ENCODE data around the gene ABHD8. TPM values are rescaled to one million over a fixed set of nuclear protein-coding genes. Genes with fewer than 3 reads are reported as not detected.

Gene ABHD8
- total RNA-seq, 2 donors from 2014 or later = 11.8 to 15.8 TPM

DNA sequence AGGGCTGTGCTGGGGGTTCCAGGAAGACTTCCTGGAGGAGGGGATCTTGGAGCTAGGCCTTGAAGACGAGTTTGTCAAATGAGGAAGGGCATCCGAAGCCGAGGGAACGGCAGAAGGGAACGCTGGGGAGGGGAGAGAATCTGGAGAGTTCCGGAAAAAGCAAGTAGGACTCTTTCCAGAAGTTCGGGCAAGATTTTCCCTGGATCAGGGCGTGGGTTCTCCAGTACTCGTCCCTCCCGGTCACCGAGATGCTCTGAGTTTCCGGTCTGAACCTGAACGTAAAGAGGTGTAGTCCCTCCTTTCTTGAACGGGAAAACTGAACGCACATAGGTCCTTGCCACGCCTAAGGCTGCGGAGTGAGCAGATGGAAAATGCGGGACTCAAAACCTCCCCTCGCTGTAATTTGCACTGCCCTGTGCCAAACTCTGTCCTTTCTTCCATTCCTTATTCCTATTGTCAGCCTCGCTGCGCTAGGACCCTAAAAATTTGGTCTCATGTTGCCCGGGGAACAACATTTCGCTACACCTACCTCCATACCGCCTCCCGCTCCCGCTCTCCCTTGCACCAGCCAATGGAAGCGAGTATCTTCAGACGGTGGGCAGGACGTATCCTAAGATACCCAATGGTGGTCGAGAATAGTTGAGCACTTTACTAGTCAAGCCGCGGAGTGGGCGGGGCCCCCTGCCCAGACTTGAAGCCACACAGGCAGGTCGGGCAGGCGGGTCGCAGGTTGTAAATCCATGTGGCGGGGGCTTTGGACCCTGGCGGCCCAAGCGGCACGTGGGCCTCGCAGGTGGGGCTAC is 33.8 kb upstream of the ABHD8 start, which contains the start of gene GTPBP3:
Gene GTPBP3 (plus strand): TSS at position 682 of the 803 bp plus-strand sequence. CDS start 59 bp downstream, at position 741.
- TF ChIP-seq, protein P1, sequence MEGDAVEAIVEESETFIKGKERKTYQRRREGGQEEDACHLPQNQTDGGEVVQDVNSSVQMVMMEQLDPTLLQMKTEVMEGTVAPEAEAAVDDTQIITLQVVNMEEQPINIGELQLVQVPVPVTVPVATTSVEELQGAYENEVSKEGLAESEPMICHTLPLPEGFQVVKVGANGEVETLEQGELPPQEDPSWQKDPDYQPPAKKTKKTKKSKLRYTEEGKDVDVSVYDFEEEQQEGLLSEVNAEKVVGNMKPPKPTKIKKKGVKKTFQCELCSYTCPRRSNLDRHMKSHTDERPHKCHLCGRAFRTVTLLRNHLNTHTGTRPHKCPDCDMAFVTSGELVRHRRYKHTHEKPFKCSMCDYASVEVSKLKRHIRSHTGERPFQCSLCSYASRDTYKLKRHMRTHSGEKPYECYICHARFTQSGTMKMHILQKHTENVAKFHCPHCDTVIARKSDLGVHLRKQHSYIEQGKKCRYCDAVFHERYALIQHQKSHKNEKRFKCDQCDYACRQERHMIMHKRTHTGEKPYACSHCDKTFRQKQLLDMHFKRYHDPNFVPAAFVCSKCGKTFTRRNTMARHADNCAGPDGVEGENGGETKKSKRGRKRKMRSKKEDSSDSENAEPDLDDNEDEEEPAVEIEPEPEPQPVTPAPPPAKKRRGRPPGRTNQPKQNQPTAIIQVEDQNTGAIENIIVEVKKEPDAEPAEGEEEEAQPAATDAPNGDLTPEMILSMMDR (IDR thresholded peaks at IDR 0.05) = no peak
- Histone ChIP-seq H3K9me3 (no peaks in the 10 kb centered on the region), H3K27ac (peak within 1 kb of the TSS; percentile 92 to 93), H3K27me3 (no peaks in the 10 kb centered on the region), H3K36me3 (no peaks in the 10 kb centered on the region), H3K4me1 (peaks cover 0 to 41% of the 10 kb centered on the region in 2 donors), H3K4me3 (peak within 1 kb of the TSS; percentile 73 to 81)
- peak; percentile 99 for DNase-seq (ENCODE audit: low spot score)

DNA sequence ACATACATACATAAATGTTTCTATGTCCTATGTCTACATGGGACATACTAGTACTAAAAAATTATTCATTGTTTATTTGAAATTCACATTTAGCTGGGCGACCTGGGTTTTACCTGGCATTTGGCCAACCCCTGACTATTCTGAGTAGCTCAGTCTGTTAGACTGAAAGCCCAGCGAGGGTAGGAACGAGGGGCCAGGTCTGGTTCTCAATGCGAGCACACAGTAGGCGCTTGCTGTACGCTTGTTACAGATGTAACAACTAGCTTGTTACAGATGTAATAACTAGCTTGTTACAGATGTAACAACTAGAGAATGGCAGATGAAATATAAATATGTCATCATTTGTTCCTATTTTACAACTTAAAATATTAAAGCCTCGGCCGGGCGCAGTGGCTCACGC is 32.4 kb upstream of the ABHD8 start:
- H3K36me3 ChIP-seq = no peaks in the 10 kb centered on the region
- no peak overlapping the region for H3K4me3 ChIP-seq
- H3K27ac ChIP-seq = no peak overlapping the region
- TF ChIP-seq, protein P1 (IDR thresholded peaks at IDR 0.05) = no peak
- no peaks in the 10 kb centered on the region for H3K9me3 ChIP-seq
- H3K4me1 ChIP-seq = peaks cover 0 to 41% of the 10 kb centered on the region in 2 donors
- no peaks in the 10 kb centered on the region for H3K27me3 ChIP-seq
- no peak for DNase-seq (ENCODE audit: low spot score)

DNA sequence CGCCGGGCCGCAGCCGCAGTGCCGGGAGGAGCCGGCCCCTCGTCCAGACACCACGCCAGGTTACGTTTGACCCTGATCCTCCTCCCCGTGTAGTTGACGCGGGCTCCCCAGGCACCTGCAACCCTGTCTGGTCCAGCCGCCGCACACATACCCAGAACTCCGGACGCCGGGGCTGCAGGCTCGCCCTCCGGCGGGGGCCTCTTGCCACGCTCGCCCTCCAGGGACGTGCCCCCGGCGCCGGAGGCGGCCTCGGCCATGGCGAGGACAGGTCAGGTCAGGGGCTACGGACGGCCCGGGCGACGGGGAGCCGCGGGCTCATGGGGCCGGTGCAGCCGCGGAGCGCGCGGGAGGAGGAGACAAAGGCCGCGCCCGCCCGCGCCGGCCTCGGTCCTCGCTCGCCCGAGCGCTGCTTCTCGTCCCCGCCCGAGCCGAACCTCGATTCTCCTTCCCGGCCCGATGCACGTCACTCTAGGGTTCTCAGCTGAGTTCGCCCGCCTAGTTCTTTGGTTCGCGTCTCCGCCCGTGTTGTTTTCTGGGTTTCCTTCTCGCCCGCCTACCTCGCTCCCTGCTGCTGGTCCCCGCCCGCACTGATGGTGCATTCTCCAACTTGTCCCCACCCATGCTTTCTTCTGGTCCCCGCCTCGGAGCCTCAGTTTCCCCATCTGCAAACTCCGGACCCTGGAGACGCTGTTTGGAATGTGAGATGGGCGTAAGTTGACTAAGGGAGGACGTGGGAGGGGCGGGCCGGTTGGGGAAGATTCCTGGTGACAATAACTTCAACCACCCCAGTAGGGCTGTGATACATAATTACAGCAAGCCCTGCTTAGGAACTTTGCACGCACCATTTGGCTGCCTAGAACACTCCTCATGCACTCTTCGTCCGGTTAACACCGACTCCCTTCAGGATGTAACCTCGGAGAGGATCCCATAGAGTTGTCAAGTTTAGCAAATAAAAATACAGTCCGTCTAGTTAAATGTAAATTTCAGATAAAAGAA is 31.5 kb upstream of the ABHD8 start, which contains the start of gene ANO8:
Gene ANO8 (minus strand): TSS at position 442 of the 996 bp plus-strand sequence. CDS start 185 bp downstream, at position 257.
- peak; percentile 93 for DNase-seq (ENCODE audit: low spot score)
- Histone ChIP-seq H3K4me3 (peak within 1 kb of the TSS; percentile 67 to 71), H3K27ac (peak within 1 kb of the TSS; percentile 56 to 64), H3K36me3 (no peaks in the 10 kb centered on the region), H3K9me3 (no peaks in the 10 kb centered on the region), H3K27me3 (no peaks in the 10 kb centered on the region), H3K4me1 (peaks cover 0 to 41% of the 10 kb centered on the region in 2 donors)
- TF ChIP-seq, protein P1 (IDR thresholded peaks at IDR 0.05) = no peak

DNA sequence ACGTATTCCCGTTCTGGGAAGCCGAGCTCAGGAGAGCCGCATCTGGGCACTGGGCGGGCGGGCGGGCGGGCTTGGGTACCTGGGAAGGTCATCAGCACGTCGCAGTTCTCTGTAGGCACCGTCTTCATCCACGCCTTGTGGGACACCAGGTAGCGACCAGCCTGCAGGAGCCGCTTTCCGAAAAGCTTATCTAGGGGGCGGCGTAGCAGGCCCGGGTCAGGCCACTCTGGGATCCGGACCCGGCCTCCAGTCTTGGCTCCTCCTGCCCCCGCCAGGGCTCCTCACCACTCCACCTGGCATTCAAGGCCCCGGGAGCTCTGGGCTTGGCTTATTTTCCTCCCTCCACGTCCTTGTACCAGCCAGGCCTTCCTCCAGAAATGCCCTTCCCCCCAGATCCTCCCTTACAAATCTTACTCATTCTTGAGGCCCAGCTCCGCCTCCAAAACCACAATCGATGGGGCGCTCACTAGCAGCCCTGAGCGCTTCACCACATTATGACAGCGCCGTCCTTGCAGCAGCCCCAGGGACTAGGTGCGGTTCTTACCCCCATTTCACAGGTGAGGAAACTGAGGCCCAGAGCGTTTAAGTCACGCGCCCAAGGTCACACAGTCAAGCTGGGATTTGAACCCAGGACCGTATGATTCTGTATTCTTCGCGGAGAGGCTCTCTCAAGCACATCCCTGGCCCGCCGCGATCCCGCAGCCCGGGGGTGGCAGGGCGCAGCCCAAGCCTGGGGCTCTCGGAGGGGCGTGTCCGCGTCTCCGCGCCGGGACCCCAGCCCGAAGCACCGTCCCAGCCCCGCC is 30.6 kb upstream of the ABHD8 start:
- H3K4me1 ChIP-seq = peaks cover 0 to 45% of the 10 kb centered on the region in 2 donors
- DNase-seq (ENCODE audit: low spot score) = no peak

More for the DNA sequence above, 30.6 kb upstream of the ABHD8 start:
- H3K36me3 ChIP-seq = no peaks in the 10 kb centered on the region
- H3K27me3 ChIP-seq = no peaks in the 10 kb centered on the region
- H3K9me3 ChIP-seq = no peaks in the 10 kb centered on the region
- H3K4me3 ChIP-seq = peak overlapping the region; percentile 67 to 71
- TF ChIP-seq, protein P1 (IDR thresholded peaks at IDR 0.05) = no peak
- H3K27ac ChIP-seq = peak overlapping the region; percentile 56 to 64
